Measurements from ENCODE around the gene SKA1. TPM values are rescaled to one million over a fixed set of nuclear protein-coding genes. Genes with fewer than 3 reads are reported as not detected.

The SKA1 gene
- total RNA-seq, 1 experiment from 2014 or later = 20.6 TPM

GRCh38 chr18:50330176-50330575, 44.7 kb upstream of the SKA1 start:
- no peak overlapping the region for H2AK5ac ChIP-seq (ENCODE audit: insufficient read length, low read length)
- H3T11ph ChIP-seq (ENCODE audit: low read length) = no peak overlapping the region
- H3K9ac ChIP-seq (ENCODE audit: extremely low read depth, insufficient read length, low read length) = no peak overlapping the region
- Mint-ChIP-seq H3K36me3 (ENCODE audit: insufficient read depth in 1 of 3, low read depth in 3 of 3) (peaks cover 0 to 8% (median 1%) of the 10 kb centered on the region in 3 experiments; a peak in 4 of 7 replicates), H3K9me3 (peaks cover 3 to 11% of the 10 kb centered on the region in 2 experiments; a peak in 4 of 5 replicates), H3K27ac (no peak overlapping the region), H3K27me3 (ENCODE audit: low read depth) (peaks cover 8% of the 10 kb centered on the region), H3K4me1 (peaks cover 2 to 3% of the 10 kb centered on the region in 2 experiments; a peak in 2 of 4 replicates), H3K4me3 (no peak overlapping the region)
- no peak overlapping the region for H3K4me2 ChIP-seq (ENCODE audit: insufficient read depth, insufficient read length, low read length)
- H3K18ac ChIP-seq (ENCODE audit: insufficient read length, low read depth, low read length) = no peak overlapping the region
- H3K56ac ChIP-seq (ENCODE audit: insufficient read length, low read depth, low read length) = no peak overlapping the region
- no peak overlapping the region for H2AFZ ChIP-seq (ENCODE audit: low read length)
- H4K20me1 ChIP-seq (ENCODE audit: control insufficient read depth, insufficient read depth, insufficient read length) = no peaks in the 10 kb centered on the region
- H3K79me1 ChIP-seq (ENCODE audit: insufficient read depth, low read depth, low read length, poor library complexity, severe bottlenecking) = no peaks in the 10 kb centered on the region
- H2BK20ac ChIP-seq (ENCODE audit: low read depth, low read length, poor library complexity, severe bottlenecking) = no peak overlapping the region
- H3K14ac ChIP-seq (ENCODE audit: insufficient read depth, low read length) = no peak overlapping the region
- H4K5ac ChIP-seq (ENCODE audit: insufficient read length, low read depth, low read length) = no peak overlapping the region
- no peak overlapping the region for H3K4ac ChIP-seq (ENCODE audit: low read depth, low read length)
- no peaks in the 10 kb centered on the region for H3K9me3 ChIP-seq (ENCODE audit: control insufficient read depth, low read depth, low read length)
- no peak for DNase-seq
- H3K79me2 ChIP-seq (ENCODE audit: insufficient read depth, low read length) = no peaks in the 10 kb centered on the region
- no peaks in the 10 kb centered on the region for H3K23me2 ChIP-seq (ENCODE audit: insufficient read length, low read depth, low read length, poor library complexity, severe bottlenecking)
- H2BK15ac ChIP-seq (ENCODE audit: low read depth, low read length) = no peak overlapping the region
- H2BK12ac ChIP-seq (ENCODE audit: insufficient read length, low read depth, low read length) = no peak overlapping the region
- no peak overlapping the region for H3K23ac ChIP-seq (ENCODE audit: insufficient read length, low read depth, low read length)
- H3K4me1 ChIP-seq (ENCODE audit: insufficient read depth, low read length) = no peaks in the 10 kb centered on the region
- no peak overlapping the region for H2BK5ac ChIP-seq (ENCODE audit: insufficient read length, low read length)
- no peak overlapping the region for H3K27ac ChIP-seq (ENCODE audit: insufficient read length, low read depth, low read length)
- no peak overlapping the region for H4K91ac ChIP-seq (ENCODE audit: insufficient read length, low read depth, low read length)
- H3K27me3 ChIP-seq (ENCODE audit: insufficient read depth, low read length) = no peaks in the 10 kb centered on the region
- no peak overlapping the region for H4K8ac ChIP-seq (replicated peaks; ENCODE audit: insufficient read length, low read depth, low read length)
- no peak overlapping the region for H2BK120ac ChIP-seq (ENCODE audit: low read depth, low read length, poor library complexity, severe bottlenecking)
- no peak for TF ChIP-seq CTCF (conservative IDR thresholded peaks at IDR 0.05)
